Ramos (cell line): ENCODE results near the gene LGALS4.
"Not testable (repeated sequence)": the region's sequence is repeated elsewhere in the genome, so short reads cannot be mapped to it uniquely, and the experiment has no call there.

ENCODE experiments used
- in situ Hi-C: fragments of 300-500 bp; cut with MboI; formaldehyde crosslinking; loops from one replicate; pipeline ENCODE4 v1.14.3; 2022; ENCODE audit warnings: low sequenced_read_pairs; ENCODE audit not compliant: unreplicated experiment

LGALS4 gene

DNA sequence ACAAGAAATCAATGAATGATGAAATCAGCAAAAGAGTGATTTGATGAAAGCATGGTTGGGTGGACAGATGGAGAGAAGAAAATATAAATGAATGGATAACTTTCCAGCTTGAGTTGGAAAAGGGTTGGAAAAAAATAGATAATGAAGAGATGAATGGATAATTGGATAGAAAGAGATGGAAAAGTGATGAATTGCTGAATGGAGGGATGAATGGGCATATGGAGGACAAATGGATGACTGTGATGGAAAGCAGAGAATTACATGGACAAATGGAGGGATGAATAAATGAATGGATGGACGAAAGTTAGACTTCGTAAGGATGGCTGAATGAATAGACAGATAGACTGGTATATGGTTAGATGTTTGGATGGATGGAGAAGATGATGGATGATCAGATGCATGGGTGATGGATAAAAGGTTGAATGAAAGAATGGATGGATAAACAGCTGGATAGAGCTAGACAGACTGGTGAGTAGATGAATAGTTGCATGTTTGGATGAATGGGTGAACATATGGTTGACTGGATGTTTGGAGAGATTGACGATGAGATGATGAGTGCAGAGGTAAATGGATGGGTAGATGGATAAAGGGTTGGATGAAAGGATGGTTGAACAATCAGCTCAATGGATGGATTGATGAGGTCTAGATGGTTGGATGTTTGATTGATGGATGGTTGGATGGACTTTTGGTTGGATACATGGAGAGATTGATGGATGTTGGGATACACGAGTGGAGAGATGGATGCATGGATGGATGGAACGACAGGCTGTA lies 12.0 kb downstream of the LGALS4 start:
- in situ Hi-C loops, result no loop called here

- in situ Hi-C loops, result no loop called here
Measured at GRCh38 chr19:38799104-38799503, 13.6 kb downstream of the LGALS4 start.

DNA sequence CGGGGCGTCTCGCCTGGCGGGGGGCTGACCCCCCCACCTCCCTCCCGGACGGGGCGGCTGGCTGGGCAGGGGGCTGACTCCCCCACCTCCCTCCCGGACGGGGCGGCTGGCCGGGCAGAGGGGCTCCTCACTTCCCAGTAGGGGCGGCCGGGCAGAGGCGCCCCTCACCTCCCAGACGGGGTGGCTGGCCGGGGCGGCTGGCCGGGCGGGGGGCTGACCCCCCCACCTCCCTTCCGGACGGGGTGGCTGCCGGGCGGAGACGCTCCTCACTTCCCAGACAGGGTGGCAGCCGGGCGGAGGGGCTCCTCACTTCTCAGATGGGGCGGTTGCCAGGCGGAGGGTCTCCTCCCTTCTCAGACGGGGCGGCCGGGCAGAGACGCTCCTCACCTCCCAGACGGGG lies 15.0 kb downstream of the LGALS4 start:
- in situ Hi-C loops, result not testable (repeated sequence)

- in situ Hi-C loops, result no loop called here
Measured at GRCh38 chr19:38796154-38796553, 16.6 kb downstream of the LGALS4 start.

DNA sequence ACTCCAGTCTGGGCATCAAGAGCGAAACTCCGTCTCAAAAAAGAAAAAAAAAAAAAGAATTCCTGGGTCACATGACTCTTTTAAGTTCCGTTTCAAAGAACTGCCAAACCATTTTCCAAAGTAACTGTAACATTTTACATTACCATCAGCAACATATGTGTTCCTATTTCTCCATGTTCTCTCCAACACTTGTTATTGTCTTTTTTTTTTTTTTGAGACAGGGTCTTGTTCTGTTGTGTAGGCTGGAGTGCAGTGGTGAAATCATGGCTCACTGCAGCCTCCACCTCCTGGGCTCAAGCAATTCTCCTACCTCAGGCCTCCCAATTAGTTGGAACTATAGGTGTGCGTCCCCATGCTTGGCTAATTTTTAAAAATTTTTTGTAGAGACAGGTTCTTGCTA lies 17.2 kb downstream of the LGALS4 start:
- in situ Hi-C loops, result no loop called here

- in situ Hi-C loops, result no loop called here
Measured at GRCh38 chr19:38793671-38794070, 19.1 kb downstream of the LGALS4 start.

- in situ Hi-C loops, result no loop called here
Measured at GRCh38 chr19:38793177-38793576, 19.6 kb downstream of the LGALS4 start.

GRCh38 chr19:38792250-38793111 lies 20.3 kb downstream of the LGALS4 start:
- in situ Hi-C loops, result no loop called here

DNA sequence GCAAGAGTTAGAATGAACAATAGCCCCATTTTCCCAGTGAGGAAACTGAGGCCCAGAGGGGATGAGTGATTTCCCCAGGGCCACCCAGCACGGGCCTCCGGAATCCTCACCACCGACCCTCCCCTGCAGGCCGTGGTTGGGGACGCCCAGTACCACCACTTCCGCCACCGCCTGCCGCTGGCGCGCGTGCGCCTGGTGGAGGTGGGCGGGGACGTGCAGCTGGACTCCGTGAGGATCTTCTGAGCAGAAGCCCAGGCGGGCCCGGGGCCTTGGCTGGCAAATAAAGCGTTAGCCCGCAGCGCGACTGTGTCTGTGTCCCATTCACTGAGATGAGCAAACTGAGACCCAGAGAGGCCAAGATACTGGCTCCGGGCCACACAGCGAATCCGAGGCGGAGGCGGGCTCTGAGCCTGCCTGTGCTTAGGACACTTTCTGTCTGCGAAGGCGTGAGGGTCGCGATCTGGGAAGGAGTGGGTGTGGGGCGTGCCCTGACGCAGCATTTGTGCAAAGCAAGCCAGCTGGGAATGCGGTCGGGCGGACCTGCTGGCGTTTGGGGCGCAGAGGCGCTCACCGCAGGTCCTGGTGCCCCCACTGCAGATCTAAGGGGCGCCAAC lies 21.2 kb downstream of the LGALS4 start:
- in situ Hi-C loops, result not testable (repeated sequence)

DNA sequence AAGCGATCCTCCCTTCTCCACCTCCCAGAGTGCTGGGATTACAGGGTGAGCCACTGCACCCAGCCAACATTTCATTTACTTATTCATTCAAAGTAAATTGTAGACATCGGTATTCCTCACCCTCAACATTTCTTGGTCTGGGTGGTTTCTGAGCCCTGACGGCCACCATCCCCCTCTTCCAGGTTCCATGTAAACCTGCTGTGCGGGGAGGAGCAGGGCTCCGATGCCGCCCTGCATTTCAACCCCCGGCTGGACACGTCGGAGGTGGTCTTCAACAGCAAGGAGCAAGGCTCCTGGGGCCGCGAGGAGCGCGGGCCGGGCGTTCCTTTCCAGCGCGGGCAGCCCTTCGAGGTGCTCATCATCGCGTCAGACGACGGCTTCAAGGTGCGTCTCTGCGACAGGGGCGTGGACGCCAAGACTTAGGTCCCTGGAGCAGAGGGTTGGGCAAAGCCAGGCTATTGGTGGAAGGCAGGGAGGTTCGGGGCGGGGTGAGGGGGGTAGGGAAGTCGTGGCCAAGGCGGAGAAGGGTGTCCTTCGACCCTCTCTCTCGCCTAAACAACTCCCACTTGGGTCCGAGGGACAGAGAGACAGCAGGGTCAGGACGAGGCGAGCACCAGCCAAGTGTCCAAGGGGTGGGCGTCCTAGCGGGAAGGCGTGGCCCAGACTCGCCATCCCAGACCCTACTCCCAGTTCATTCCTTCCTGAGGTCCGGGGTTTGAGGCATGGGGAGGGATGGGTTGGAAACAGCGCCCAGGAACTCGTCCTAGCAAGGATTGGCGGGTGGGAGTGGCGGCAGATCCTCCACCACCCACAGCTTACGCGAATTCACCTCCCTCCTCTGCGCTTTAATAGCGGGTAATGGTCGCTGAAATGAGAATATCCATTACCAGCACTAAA lies 22.0 kb downstream of the LGALS4 start:
- in situ Hi-C loops, result not testable (repeated sequence)

DNA sequence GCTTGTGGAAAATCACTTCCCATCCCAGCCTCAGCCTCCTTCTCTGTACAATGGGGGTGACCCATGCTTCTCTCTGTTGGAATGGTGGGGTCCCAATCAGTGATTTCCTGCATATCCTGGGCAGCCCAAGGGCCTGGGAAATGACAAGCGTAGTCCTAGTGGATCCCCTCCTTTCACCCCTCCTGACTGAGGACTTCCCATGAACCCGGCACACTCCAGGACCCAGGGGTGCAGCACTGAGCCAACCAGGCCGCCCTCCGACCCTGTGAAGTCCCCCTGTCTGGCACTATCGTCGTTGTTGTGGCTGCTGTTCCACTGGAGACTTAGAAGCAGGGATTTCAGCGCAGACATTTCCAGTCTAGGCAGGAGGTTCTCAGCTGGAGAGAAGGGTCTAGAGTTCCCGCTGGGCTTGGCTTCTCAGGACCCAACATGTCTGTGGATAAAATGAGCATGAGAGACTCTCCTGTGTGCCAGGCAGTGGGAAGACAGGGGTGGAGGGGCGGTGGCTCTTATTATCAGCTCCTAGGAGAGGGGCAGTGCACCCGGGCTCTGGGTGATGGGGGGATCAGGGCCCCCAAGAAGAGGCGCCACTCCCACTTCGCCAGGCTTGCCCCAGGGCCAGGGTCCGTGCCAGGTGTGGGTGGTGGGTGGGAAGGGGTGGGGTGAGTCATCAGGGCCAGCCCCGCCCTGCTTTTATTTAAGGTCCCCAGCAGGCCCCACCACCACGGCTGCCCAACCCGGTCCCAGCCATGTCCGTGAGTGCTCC lies 24.1 kb downstream of the LGALS4 start, which contains the start of gene LGALS7B:
TSS of gene LGALS7B (plus strand) at position 723 of the 766 bp plus-strand sequence. CDS start at position 750, 27 bp downstream.
- in situ Hi-C loops, result no loop called here

DNA sequence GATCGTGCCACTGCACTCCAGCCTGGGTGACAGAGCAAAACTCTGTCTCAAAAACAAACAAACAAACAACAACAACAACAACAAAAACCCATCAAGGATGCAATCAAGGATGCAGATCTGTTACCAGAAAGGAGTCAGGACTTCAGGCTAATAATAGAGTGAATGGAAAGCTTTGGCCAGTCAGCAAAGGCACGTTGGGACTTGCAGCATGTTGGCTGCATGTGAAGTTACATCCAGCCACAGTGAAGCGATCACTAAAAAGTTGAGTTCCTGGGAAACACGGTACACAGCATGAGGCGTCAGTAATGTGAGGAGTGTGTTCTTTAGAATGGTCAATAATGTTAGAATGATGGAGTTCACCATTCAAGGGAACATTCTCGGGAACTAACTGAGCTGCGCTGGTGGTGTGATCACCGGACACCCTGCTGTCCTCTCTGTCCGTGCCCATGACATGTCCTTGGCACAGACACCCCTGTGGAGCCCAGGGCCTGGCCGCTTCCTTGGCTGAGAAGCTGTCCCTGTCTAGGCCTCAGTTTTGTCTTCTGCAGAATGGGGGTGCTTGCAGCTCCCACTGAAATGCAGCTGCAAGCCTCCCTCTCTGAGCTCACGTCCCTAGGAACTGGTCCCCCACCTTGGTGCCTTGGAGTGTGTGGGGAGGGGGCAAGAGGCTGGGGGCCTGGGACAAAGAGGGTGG lies 26.0 kb downstream of the LGALS4 start:
- in situ Hi-C loops, result no loop called here

DNA sequence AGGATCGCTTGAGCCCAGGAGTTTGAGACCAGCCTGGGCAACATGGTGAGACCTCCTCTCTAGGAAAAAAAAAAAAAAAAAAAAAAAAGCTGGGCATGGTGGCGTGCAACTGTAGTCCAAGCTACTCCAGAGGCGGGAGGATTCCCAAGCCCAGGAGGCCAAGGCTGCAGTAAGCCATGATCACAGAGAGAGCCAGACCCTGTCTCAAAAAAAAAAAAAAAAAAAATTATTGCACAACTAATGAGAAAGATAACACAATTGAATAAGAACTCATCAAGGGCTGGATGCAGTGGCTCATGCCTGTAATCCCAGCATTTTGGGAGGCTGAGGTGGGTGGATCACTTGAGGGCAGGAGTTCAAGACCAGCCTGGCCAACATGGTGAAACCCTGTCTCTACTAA lies 26.7 kb downstream of the LGALS4 start:
- in situ Hi-C loops, result not testable (repeated sequence)

DNA sequence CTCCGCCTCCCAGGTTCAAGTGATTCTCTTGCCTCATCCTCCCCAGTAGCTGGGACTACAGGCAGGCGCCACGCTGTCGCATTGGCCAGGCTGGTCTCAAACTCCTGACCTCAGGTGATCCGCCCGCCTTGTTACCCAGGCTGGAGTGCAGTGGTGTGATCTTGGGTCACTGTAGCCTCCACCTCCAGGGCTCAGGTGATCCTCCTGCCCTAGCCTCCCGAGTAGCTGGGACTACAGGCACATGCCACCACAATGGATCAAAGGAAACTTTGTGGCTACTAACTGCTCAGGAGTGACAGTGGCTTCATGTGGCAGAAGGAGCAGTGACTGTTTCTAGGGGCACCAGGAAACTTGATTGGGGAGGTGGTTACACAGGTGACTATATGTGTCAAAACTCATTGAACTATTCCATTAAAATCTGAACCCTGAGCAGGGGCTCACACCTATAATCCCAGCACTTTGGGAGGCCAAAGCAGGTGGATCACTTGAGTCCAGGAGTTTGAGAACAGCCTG lies 27.5 kb downstream of the LGALS4 start:
- in situ Hi-C loops, result no loop called here

- in situ Hi-C loops, result no loop called here
Measured at GRCh38 chr19:38784224-38784623, 28.5 kb downstream of the LGALS4 start.

DNA sequence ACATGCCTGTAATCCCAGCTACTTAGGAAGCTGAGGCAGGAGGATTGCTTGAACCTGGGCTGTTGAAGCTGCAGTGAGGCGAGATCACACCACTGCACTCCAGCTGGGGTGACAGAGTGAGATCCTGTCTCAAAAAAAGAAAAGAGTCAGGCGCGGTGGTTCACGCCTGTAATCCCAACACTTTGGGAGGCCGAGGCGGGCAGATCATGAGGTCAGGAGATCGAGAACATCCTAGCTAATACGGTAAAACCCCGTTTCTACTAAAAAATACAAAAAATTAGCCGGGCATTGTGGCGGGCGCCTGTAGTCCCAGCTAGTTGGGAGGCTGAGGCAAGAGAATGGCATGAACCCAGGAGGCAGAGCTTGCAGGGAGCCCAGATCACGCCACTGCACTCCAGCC lies 30.5 kb downstream of the LGALS4 start:
- in situ Hi-C loops, result not testable (repeated sequence)

DNA sequence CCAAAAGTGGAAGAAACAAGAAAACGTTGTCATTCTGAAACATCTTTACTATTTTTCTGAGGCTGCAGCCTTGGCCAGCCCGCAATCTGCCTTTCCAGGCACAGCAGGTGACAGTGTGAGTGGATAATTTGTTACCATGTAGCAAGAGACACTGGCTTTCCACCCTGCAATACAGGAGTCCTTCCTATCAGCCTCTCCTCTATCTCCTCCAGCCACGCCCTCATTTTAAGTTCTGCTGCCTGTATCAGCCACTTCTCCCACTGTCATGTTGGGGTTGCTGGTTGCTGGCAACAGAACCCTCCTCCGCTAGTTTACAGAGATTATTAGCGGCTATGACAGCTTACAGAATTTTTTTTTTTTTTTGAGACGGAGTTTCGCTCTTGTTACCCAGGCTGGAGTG lies 31.7 kb downstream of the LGALS4 start:
- in situ Hi-C loops, result no loop called here

- in situ Hi-C loops, result no loop called here
Measured at GRCh38 chr19:38780443-38780842, 32.3 kb downstream of the LGALS4 start.
